Cerebellar cortex (tissue), 1 donor: Measurements from ENCODE around the gene GPR108.

ENCODE experiments used
- DNase-seq: peaks from one replicate; pipeline ENCODE4 v3.0.0-alpha.2; 2015; ENCODE audit warnings: low spot score

GPR108 gene

DNA sequence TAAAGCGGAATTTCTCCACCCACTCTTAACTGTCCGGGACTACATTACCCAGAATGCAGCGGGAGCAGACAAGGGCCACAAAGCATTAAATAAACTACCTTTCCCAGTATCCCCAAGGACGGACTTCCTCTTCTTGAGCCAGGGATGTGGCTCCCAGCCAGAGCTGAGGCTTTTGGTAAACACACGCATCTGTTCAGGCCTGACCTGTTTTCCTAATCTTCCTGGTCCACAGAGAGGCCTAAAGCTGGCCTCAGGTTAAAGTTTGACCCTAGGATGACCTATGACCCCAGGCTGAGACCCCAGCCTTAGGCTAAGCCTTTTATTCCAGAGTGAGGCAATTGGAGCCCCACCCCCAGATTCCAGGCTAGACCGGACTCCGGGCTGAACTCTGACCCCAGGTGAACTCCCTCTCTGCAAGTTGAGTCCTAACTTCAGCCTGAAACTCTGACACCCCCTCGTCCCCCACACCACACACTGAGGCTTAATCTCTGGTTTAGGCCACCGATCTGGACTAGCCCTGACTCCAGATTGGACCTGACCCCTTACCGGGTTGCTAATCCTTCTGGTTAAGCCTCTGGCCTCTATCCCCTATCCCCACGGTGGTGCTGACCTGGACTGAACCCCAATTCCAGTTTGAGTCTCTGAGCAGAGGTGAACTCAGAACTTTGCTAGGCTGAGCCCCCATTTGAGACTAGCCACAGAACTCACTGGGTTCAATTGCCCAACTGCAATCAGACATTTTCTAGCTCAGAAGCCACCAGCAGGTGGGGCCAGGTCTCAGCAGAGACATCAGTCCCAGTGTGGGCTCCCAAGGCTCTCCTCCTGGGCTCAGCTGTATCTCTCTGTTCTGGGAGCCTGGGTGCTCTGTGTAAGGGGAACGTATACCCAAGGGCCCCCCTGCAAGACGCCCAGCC lies 750 bp upstream of the GPR108 start:
- peak; percentile 81 for DNase-seq

DNA sequence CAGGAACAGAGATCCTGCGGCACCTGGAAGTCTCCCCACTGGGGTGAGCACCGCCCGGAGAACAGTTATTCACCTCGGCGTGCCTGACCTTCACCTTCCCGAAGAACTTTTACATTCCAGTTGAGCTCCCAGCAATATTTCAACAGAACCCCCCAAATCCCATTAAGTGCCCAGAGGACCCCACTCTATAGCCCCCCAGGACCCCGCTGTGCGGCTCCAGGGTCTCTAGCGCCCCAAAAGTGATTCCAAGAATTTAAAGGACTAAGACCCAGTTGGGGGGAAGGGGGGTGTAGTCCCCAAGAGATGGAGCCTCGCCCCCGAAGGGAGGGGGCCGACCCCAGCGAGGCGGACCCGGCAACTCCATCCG lies 480 bp downstream of the GPR108 start:
- DNase-seq = no peak

DNA sequence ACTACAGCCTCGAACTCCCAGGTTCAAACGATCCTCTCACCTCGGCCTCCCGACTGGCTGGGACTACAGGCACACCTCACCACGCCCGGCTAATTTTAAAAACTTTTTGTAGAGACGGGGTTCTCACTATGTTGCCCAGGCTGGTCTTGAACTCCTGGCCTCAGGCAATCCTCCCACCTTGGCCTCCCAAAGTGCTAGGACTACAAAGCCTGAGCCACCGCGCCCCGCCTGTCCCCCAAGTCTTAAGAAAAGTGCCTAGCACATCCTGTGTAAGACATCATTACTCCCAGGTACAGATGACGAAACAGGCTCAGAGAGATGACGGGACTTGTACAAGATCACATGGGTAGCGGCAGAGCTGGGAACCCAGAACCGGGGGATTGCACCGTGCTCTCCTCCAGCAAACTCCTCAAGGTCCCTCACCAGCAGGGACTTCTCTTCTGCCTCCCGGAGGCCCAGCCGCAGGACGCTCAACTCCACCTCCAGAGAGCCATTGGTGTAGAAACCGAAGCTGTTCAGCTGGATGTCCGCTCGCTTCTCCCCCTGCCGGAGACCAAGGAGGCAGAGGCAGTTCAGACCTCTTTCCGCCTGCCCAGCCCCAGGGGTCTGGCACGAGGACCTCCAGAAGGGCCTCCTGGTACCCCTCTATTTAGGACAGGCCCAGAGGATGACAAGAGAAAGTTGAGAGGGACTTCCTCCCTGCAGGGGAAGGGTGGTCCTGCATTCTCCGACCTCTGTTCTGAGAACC lies 1.0 kb downstream of the GPR108 start:
- peak; percentile 85 for DNase-seq

DNA sequence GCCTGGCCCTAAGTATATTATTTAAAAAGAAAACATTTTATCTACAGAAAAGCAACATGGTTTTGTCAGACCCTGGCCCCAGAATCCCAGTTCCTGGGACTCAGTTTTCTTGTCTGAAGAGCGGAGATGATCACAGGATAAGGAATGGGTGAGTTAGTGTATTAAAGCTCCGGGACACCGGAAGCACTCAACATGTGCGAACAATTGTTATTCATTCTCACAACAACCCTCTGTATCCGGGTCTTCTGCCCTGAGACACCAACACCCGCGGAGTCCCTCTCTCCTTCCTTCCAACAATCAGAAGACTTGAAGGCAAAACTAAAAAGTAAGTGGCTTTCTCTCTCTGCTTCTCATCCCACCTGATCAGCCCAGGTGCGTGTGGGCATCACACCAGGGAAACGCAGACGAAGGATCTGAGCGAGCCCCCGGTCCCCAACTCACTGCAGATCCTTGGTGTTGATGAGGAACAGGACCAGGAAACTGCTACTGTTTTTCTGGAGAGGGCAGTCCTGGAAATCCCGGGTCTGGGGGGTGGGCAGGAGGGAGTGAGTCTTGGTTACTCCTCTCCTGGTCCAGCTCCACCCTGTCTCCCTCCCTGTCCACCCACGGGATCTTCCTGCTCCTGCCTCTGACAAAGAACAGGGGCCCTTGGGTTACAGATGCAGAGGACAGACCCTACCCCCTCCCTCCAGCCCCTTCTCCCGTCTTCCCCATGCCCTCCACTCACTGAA lies 2.0 kb downstream of the GPR108 start:
- DNase-seq = no peak

DNA sequence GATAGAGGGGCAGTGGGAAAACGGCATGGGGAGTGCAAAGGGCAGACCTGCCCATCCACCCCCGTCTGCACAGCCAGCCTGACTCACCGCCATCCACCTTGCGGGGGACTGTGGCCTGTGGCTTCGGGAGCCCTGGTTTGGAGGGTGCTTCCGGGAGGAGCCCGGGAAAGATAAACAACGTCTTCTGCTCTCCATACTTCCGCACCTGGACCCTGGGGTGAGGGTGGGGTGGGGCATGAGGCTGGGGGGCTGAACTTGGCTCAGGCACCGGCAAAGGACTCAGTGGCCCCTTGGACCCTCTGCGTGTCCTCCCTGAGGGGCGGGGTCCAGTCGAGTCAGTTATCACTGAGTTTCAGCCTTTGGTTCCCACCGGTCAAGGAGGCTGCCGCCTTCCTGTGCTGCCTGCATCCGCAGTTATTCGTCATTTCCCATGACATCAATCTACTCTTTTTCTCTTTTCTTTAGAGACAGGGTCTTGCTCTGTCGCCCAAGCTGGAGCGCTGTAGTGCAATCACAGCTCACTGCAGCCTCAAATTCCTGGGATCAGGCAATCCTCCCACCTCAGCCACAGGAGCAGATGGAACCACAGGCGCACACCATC lies 3.2 kb downstream of the GPR108 start:
- no peak for DNase-seq

DNA sequence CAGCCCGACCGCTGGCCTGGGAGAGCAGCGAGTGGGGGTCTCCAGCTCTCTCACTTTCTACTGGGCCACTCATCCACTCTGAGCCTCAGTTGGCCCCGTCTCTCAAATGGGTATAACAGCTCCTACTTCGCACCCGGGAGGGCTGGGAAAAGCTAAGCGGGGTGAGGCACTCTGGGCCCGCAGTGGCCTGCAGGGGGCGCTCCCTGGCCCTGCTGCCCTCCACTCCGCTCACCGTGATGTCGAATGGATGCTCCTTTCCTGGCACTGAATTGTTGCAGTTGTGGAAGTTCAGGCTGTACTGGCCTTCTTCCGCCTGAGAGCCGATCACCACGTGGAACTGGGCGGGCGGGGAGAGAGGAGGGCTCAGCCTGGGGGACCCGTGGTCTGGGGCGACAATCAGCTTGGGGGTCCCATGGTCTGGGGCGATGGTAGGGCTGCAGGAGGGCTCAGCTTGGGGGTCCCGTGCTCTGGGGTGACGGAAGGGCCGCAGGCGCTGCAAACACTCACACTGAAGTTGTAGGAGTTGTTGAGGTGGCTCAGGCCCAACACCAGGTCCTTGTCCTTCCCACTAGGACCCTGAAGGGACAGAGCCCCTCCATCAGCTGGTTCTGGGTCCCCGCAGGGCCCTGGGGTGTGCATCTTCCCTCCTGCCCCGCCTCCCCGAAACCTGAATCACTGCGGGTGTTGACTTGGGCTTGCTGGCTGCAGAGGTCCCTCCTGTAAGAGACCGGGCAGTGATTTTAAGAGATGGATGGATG lies 3.9 kb downstream of the GPR108 start:
- no peak for DNase-seq

DNA sequence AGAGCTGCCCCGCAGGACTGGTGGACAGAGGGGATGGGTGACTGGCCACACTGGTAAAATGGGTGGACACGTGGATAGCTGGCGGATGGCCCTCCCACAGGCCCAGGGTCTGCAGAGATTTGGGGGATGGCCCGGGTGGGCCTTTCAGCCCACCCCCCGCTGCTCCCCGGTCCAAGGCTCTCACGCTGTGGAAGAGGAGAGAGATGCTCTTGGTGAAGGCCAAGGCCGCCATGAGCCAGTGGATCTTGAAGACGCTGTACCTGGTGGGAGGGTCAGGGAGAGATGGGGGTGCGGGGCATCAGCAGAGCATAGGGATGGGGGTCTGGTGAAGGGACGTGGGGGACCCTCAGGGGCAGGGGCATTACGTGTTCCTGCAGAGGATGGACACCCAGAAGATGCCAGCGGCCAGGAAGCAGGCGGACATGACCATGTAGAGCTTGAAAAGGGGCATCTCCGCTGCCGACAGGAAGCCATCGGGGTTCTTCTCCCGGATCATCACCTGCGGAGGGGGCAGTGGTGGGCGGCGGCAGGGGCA lies 4.5 kb downstream of the GPR108 start:
- DNase-seq = no peak

DNA sequence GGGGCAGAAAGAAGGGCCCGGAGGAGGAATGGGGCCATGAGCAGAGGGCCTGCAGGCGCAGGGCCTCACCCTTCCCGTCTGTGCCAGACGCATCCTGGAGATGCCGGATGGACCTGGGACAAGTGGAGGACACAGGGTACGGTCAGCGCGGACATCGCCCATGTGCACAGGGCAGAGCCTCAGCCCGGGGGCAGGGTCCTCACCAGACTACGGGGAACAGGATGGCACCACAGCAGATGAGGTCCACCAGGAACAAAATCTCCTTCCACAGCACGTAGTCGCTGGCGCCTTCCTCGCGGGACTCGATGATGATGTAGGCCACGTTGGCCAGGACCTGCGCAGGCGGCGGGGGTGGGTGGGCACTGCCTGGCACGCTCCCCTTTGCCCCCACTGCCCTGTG lies 5.6 kb downstream of the GPR108 start:
- DNase-seq = no peak

DNA sequence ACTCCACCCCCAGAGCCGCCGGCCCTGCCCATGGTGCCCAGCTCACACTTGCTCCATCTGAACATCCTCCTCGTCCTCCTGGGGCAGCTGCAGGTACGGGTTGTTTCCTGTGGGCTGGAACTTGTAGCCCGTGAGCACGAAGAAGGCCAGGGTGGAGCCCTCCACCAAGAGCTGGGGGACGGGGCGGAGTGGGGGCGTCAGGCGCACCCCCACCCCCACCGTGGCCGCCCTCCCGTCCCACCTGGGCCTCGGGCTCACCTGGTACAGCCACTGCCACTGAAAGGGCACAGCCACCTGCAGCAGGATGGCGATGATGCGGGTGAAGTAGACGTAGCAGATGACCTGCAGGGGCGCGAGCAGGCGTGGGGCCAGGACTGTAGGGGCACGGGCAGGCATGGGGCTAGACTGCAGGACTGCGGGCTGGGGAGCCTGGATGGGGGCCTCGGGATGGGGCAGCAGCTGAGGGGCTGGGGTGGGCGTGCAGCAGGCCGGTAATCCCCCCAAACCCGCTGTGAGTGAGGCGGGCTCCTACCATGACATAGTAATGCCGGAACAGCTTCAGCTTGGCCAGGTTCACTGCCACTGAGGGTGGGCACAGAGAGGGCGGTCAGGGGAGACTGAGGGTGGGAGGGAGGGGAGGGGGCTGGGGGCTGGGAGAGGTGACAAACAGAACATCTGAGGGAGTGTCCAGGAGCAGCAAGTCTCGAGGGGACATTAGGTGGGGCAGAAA lies 6.3 kb downstream of the GPR108 start:
- no peak for DNase-seq

DNA sequence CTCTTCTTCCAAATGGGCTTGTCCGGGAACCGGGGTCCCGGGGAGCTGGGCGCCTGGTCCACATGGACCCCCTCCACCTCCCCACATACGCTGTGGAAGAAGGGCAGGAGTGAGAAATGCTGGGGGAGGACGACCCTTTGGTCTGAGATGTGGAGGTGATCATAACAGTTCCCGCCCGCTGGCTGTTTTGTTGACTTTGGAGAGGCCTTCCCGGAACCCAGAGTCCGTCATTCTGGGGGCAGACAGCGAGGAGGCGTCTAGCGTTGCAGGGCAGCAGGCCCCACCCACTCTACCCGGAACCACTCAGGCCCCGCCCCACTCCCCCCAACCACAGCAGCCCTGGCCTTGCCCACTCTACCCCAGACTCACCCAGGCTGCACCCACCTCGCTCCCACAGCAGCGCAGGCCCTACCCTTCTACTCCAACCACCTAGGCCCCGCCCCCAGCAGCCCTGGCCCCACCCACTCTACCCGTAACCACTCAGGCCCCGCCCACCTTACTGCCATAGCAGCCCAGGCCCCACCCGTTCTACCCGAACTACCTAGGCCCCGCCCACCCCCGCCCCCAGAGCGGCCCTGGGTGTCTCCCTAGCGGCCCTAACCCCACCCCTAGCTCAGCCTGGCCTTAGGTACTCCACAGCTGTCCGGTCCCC lies 7.1 kb downstream of the GPR108 start:
- peak; percentile 34 for DNase-seq

DNA sequence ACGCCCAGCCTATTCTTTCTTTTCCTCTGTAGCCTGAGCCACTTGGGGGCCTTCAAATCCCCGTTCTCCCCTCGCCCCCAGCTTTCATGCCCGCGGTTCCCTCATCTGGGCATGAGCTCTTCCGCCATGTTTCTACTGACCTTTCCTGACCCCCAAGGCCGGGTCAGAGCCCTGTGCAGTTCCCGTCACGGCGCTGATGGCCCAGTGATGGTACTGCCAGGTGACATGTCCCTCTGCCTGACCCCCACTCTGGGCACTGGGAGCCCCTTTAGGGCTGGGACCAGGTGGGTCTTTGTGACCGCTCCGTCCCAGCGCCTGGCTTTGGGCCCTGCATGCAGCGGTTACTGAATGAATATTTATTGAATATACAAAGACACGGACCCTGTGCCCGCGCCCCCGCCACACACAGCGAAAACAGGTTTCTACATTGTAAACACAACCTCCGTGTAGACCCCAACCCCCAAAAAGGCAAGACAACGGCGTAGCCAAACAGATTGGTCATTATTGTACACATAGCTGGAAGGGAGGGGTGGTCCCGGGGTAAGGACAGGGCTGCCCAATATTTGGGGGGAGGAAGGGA lies 7.7 kb downstream of the GPR108 start:
- DNase-seq = no peak

DNA sequence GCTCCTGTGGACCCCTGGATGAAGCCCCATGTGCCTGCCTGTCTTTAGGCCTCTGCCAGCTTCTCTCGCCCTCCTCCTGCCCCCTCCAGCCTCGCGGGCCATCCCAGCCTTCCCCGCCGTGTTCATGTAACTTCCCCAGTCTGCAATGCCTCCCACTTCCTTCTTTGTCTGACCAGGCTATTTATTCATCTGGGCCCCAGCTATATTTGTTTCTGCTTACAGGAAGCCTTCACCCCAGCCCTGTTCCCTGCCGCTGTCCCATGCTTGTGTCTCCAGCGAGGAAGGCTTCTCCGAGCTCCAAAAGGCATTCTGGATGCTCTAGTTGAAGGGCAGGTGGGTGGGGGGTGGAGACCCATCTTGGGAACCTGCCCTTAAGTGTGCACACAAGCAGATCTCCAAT lies 9.0 kb downstream of the GPR108 start:
- no peak for DNase-seq

DNA sequence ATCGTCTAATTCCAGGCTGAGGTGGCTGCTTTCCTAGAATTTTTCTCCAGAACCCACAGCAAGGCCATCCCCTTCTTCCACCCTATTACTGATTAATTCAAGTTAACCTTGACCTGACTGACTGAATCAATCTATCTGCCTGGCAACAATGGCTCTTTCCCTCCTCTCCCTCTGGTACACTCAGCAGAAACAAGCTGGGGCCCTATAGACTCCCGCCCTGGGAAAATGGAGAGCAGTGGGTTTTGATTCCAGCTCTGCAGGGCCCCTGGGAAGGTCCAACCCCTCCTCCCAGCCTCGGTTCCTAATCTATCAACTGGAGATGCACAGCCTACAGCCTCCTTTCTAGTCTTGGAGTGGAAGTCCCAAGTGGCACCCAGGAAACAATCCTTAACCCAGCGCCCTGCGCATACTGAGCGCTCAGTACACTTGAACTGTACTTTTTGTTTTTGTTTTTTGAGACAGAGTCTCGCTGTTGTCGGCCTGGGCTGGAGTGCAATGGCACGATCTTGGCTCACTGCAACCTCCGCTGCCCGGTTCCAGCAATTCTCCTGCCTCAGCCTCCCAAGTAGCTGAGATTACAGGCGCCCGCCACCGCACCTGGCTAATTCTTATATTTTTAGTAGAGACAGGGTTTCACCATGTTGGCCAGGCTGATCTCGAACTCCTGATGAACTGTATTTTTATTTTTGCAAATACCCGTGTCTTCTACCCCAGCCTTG lies 11.7 kb downstream of the GPR108 start:
- no peak for DNase-seq

DNA sequence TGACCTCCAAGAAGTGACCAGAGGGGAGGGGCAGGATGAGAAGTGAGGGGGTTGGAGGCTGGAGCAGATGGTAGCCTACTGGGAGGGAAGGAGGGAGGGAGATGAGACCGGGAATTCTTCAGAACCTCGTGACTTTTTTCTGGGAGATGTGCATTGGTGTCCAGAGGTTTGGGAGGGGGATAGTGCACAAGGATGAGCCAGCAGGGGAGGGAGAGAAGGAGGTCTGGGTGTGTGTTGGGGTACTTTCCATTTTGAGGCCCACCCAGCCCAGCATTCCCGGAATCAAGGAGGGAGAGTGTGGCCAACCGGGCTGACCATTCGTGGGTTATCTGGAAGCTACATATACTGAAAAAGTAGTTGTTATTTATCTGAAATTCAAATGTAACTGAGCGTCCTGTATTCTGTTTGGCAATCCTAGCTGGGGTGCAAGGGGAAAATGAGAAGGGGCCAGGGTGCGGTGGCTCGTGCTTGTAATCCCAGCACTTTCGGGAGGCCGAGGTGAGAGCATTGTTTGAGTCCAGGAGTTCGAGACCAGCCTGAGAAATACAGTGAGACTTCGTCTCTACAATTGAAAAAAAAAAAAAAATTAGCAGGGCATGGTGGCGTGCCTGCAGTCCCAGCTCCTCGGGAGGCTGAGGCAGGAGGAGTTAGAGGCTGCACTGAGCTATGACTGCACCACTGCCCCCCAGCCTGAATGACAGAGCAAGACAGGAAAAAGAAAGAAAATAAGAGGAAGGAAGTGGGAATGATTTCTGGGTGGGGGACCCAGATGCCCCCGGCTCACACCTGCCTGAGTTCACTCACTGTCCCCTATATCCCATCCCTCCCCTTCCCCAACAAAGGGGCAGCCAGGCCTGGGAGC lies 12.5 kb downstream of the GPR108 start:
- DNase-seq = no peak

DNA sequence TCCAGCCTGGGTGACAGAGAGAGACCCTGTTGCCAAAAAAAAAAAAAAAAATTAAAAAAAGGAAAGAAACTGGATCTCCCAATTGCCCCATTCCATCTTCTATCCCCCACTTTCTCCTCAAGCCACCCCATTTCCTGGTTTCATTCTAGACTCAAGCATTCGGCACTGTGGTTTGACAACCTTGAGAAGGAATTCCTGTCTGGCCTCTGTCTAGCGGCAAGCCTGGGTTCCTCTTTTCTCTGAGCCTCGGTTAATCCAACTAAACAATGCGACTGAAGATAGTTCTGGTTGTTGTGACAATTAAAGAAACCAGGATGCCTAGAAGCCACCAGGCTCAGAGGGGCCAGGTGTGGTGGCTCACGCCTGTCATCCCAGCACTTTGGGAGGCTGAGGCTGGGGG lies 13.6 kb downstream of the GPR108 start:
- no peak for DNase-seq

DNA sequence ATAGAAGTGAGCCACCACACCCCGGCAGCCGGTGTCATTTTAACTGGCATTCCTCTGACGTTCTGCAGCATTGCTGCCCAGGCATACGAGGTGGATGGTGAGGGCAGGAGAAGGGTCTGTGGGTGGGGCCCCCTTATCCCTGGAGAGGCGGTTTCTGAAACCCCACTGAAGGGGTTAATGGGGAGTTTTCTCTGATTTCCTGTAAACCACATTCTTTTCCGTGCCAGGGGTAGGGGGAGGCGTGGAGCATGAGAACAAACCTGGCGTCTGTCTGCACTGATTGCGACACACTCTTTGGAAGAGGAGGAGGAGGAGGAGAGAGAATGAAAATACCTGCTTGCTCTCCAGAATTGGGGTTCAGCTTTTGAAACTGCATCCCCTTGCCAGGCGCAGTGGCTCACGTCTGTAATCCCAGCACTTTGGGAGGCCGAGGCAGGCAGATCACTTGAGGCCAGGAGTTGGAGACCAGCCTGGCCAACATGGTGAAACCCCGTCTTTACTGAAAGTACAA lies 14.2 kb downstream of the GPR108 start:
- DNase-seq = no peak

DNA sequence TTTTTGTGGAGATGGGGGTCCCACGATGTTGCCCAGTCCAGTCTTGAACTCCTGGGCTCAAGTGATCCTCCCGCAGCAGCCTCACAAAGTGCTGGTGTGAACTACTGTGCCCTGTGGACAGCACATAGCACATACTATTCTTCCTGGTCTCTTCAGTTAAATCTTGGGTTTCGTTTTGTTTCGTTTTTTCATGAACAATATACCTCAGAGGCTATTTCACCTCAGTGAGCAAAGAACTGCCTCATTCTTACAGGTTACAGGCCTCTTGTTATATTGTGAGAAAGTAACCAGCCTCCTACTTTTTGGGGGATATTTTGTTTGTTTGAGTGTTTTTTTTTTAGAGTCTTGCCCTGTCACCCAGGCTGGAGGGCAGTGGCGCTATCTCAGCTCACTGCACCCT lies 15.6 kb downstream of the GPR108 start:
- no peak for DNase-seq

DNA sequence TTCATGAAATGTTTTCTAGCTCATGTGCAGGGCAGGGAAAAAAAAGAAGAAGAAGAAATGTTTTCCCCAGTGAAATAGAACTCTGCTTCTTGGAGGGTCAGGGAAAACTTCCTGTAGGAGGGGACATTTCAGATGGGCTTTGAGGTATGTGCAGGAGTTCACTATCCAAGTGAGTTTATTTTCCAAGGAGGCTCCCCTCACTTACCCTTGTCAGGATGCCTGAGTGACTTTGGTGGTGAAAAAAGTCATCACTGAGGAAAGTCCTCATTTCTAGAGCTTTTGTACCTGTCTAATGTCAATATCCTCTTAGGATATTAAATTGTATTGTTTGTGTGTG lies 16.3 kb downstream of the GPR108 start:
- DNase-seq = no peak
